ENCODE measurements around the gene RIPK4. TPM values are rescaled to one million over a fixed set of nuclear protein-coding genes. Genes with fewer than 3 reads are reported as not detected.

RIPK4 gene
- total and polyA plus RNA-seq, 2 of the 13 experiments (the other 11 are each of a cell fraction or from before 2014, with no cell fraction given): 3.1 to 4.9 TPM

- WGBS (ENCODE audit: low lambda C conversion rate): 70% methylated on average over 1 of the region's 11 CpGs
These were observed 68.8 kb downstream of the RIPK4 start for GRCh38 chr21:41698071-41698470.

More at GRCh38 chr21:41698071-41698470, 68.8 kb downstream of the RIPK4 start:
- H3K36me3 ChIP-seq (replicated peaks in 1 of 2; ENCODE audit: control insufficient read depth in 1 of 2, insufficient read depth in 2 of 2, low read length in 2 of 2): no peaks in the 10 kb centered on the region
- in situ Hi-C loops (cut with HindIII; ENCODE audit: extremely low pct_ligation_motif_present, low pct_unique_long_range_greater_than_20kb): no loop called here
- no peaks in the 10 kb centered on the region for H3K79me2 ChIP-seq (ENCODE audit: insufficient read depth, low read length)
- no peaks in the 10 kb centered on the region; a peak in 1 of 5 replicates for H3K27me3 ChIP-seq (ENCODE audit: control insufficient read depth in 1 of 2, insufficient read depth in 2 of 2, low read length in 2 of 2)
- no peak overlapping the region for H3K27ac ChIP-seq (ENCODE audit: extremely low read length, insufficient read depth, low read length)
- BruUV-seq (replicated peaks): no TSS peak
- DNase-seq (ENCODE audit: low spot score) (no peak), ATAC-seq (no peak), FAIRE-seq (no peak)
- H3K4me2 ChIP-seq (ENCODE audit: low read depth, low read length): no peak overlapping the region
- H2AFZ ChIP-seq (ENCODE audit: low read length): no peak overlapping the region
- POLR2A ChIA-PET: no interaction called here
- no peaks in the 10 kb centered on the region for H4K20me1 ChIP-seq (ENCODE audit: insufficient read depth, low read length)
- H3K4me1 ChIP-seq (ENCODE audit: insufficient read depth, low read length): peaks cover 44% of the 10 kb centered on the region
- intact Hi-C loops (cut with micrococcal nuclease; ENCODE audit: unreplicated experiment): no loop called here
- no peak overlapping the region for H3K9ac ChIP-seq (ENCODE audit: insufficient read depth, low read depth, low read length)
- no peak overlapping the region for H3K4me3 ChIP-seq (replicated peaks in 1 of 3; ENCODE audit: insufficient read depth in 1 of 3, low read depth in 2 of 3, low read length in 3 of 3)
- TF ChIP-seq RBM22 (optimal IDR thresholded peaks at IDR 0.05; ENCODE audit: low read length) (no peak), HMG20B (CRISPR knock-in tag; conservative IDR thresholded peaks at IDR 0.05) (no peak), ERF (CRISPR knock-in tag; IDR thresholded peaks at IDR 0.05) (no peak), ZBTB7A (CRISPR knock-in tag; IDR thresholded peaks at IDR 0.05) (no peak), NR2F2 (IDR thresholded peaks at IDR 0.05; ENCODE audit: borderline replicate concordance, low read depth) (no peak), POLR2A (IDR thresholded peaks at IDR 0.05; ENCODE audit: insufficient read depth in 1 of 2, low read depth in 2 of 2, low read length in 2 of 2) (no peak), ZNF724P (CRISPR knock-in tag; IDR thresholded peaks at IDR 0.05; ENCODE audit: borderline replicate concordance) (no peak), MTERF4 (CRISPR knock-in tag; IDR thresholded peaks at IDR 0.05) (no peak), ZNF44 (CRISPR knock-in tag; IDR thresholded peaks at IDR 0.05) (no peak), DNMT1 (CRISPR knock-in tag; IDR thresholded peaks at IDR 0.05) (no peak)
- TF ChIP-seq, protein P1, sequence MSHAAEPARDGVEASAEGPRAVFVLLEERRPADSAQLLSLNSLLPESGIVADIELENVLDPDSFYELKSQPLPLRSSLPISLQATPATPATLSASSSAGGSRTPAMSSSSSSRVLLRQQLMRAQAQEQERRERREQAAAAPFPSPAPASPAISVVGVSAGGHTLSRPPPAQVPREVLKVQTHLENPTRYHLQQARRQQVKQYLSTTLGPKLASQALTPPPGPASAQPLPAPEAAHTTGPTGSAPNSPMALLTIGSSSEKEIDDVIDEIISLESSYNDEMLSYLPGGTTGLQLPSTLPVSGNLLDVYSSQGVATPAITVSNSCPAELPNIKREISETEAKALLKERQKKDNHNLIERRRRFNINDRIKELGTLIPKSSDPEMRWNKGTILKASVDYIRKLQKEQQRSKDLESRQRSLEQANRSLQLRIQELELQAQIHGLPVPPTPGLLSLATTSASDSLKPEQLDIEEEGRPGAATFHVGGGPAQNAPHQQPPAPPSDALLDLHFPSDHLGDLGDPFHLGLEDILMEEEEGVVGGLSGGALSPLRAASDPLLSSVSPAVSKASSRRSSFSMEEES (CRISPR knock-in tag; IDR thresholded peaks at IDR 0.05): no peak
- H3K9me3 ChIP-seq (ENCODE audit: low read length): no peaks in the 10 kb centered on the region
- CTCF ChIA-PET (ENCODE audit: low intra/inter-chr PET ratio, low total read pairs): no interaction called here
